ENCODE data around the gene PARVA. TPM values are rescaled to one million over a fixed set of nuclear protein-coding genes. Genes with fewer than 3 reads are reported as not detected.

The PARVA gene
- total RNA-seq, 4 donors from 2014 or later: 64.0 to 164 (median 93.5) TPM

DNA sequence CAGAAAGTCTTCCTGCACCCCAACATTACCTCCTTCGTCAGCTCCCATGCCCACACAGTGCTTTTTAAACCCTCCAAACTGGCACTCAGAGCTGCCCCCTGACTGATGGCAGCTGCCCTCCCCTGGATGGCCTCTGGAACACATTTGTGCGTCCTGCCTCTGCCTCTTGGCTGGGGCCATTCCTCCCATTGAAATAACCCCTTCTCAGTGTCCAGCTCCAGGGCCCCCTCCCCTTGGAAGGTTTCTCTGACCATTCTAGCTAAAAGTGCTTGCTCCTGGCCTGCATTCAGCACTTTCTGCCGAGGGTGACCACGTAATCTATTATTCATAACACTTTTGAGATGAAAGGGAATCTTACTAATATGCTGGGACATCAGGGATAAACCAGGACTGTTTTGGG, 130.0 kb downstream of the PARVA start:
- TF ChIP-seq, protein P1, sequence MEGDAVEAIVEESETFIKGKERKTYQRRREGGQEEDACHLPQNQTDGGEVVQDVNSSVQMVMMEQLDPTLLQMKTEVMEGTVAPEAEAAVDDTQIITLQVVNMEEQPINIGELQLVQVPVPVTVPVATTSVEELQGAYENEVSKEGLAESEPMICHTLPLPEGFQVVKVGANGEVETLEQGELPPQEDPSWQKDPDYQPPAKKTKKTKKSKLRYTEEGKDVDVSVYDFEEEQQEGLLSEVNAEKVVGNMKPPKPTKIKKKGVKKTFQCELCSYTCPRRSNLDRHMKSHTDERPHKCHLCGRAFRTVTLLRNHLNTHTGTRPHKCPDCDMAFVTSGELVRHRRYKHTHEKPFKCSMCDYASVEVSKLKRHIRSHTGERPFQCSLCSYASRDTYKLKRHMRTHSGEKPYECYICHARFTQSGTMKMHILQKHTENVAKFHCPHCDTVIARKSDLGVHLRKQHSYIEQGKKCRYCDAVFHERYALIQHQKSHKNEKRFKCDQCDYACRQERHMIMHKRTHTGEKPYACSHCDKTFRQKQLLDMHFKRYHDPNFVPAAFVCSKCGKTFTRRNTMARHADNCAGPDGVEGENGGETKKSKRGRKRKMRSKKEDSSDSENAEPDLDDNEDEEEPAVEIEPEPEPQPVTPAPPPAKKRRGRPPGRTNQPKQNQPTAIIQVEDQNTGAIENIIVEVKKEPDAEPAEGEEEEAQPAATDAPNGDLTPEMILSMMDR (IDR thresholded peaks at IDR 0.05): no peak
- DNase-seq (ENCODE audit: low spot score) (no peak), ATAC-seq (ENCODE audit: low FRiP score) (no peak)

DNA sequence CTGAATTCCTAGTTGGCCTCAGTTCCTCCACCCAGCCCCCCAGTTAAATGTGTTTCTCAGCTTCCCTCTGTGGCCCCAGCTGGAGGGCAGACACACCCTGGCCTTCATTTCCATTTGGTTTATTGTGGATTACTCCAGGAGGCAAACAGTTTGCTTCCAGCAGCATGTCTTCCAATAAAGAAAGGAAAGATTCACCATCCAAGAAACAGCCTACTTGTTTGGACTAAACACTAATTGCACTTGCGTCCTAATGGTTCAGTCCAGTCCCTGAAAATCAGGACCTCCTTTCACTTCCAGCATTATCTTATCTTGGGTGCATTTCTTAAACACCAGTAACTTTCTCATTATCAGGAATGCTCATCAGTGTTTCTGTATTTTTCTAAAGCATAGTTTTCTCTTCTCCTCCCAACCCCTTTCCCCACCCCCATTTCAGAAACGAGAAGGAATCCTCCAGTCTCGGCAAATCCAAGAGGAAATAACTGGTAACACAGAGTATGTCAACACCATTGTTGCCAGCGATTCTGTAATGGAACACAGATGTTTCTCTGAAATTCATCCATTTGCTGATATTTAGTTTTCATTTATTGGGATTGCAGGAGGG, 130.9 kb downstream of the PARVA start:
- no peak for ATAC-seq (ENCODE audit: low FRiP score)
- DNase-seq (ENCODE audit: low spot score): no peak
- TF ChIP-seq, protein P1 (IDR thresholded peaks at IDR 0.05): no peak

DNA sequence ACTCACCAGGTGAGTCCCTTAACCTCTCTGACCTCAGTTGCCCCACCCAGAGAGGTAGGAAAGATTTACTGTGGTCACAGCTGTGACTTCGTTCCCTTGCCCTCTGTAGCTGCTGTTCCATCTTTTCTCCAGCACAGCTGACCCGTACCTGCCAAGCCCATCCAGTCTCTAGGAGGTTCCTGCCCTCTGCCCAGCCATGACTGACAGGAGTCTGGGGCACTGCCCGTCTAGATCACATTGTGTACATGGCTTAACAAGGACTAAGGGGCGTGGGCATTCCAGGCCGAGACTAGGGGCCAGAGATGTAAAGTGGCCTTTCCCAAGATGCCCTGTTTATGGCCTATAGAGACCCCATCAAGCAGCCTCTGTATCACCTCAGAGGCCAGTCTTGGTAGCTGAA, 132.0 kb downstream of the PARVA start:
- no peak for ATAC-seq (ENCODE audit: low FRiP score)
- DNase-seq (ENCODE audit: low spot score): no peak
- TF ChIP-seq, protein P1 (IDR thresholded peaks at IDR 0.05): no peak

DNA sequence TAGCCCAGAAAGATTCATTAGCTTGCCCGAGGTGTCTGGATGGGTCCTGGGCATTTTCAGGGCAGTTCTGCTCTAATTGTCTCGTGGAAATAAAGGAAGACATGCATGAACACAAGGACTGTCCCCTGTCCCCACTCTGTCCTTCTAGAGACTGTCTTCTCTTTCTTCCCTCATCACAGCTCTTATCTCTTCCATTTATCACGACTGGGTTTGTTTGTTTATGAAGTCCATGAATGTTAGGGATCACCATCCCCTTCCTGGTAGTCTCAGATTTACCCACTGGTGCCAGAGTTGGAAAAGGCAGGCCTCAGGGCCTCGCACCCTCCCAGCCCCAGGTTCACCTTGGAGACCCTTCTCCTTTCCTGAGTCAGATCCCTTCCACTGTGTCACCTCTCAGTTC, 134.8 kb downstream of the PARVA start:
- no peak for ATAC-seq (ENCODE audit: low FRiP score)
- DNase-seq (ENCODE audit: low spot score): no peak
- TF ChIP-seq, protein P1 (IDR thresholded peaks at IDR 0.05): no peak

DNA sequence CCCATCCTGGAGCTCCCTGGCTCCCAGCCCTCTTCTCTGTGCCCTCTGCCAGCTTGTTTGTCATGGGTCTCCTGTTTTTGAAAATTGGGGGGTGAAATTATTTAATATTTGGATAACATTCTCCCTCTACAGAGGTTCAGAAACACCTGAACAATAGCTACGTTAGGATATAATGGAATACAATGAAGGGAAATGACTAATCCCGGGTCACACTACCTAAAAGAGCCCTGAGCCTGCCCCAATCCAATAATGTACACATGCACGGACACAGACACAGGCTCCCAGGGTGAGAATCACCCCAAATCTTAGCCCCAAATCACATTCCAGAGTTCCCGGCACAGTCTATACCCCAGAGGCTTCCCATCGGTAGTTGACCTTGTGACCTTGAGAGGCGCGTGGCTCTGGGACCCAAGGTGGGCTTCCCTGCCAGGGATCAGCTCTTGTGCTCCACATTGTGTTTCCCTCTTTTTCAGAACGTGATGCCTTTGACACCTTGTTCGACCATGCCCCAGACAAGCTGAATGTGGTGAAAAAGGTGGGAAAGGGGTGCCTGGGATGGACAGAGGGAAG, 135.5 kb downstream of the PARVA start:
- ATAC-seq (ENCODE audit: low FRiP score) (no peak), DNase-seq (ENCODE audit: low spot score) (no peak)
- TF ChIP-seq, protein P1 (IDR thresholded peaks at IDR 0.05): no peak

DNA sequence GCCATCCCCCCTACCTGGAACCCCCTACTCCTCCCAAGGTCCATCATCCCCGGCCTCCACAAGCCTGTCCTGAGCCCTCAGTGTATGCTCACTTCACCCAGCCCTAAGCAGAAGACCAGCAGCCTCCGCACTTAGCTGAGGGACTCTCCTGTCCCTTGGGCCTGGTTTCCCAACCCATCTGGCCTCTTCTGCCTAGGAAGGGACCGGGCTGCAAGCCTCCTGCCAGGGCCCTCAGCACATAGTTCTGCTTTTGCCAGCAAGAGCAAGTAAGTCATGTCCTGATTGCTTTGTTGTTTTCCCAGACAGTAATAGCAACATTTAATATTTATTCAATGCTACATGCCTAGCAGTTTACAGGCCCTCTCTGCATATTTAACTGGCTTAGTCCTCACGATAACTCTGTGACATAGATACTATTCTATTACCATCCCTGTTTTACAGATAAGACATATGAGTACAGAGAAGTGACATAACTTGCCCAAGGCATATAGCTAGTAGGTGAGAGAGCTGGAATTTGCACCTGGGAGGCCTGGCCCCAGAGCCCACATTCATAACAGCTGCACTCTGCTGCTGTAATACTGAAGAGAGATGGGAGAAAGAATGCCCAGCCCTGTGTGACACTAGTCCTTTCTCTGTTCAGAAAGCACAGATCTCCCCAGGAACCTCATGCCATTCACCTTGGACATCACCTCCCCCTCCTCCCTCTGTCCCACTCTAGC, 139.2 kb downstream of the PARVA start:
- DNase-seq (ENCODE audit: low spot score) (no peak), ATAC-seq (ENCODE audit: low FRiP score) (no peak)
- TF ChIP-seq, protein P1 (IDR thresholded peaks at IDR 0.05): no peak

DNA sequence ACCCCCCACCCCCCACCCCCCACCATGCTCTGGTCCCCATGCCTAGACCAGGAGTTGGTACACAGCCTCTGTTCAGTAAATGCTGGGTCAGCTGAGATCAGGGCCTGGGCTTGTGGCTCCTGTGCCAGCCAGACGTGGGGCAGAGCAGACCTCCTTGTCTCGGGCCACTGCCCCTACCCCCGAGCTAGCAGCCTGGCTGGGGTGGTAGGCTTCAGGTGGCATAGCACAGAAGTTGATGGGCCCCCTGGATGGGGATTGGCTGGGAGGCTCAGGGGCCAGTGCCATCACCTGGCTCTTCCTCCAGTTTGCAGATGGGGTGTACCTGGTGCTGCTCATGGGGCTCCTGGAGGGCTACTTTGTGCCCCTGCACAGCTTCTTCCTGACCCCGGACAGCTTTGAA, 139.9 kb downstream of the PARVA start:
- ATAC-seq (ENCODE audit: low FRiP score) (no peak), DNase-seq (ENCODE audit: low spot score) (no peak)
- TF ChIP-seq, protein P1 (IDR thresholded peaks at IDR 0.05): no peak

Measured in omental fat pad (tissue), 4 donors.